A204.1 (cell line): ENCODE measurements around the gene BABAM2.
"Not testable (repeated sequence)": the region's sequence is repeated elsewhere in the genome, so short reads cannot be mapped to it uniquely, and the experiment has no call there.

ENCODE experiments used
- FAIRE-seq: peaks from 2 replicates; lab custom pipeline; 2012; peaks lifted over from hg19 to GRCh38; lab: Jason Lieb, UNC

The BABAM2 gene

GRCh38 chr2:28083476-28083875 lies 192.9 kb downstream of the BABAM2 start:
- no peak for FAIRE-seq

GRCh38 chr2:28084564-28084963 lies 194.0 kb downstream of the BABAM2 start:
- FAIRE-seq = no peak

GRCh38 chr2:28085201-28085600 lies 194.7 kb downstream of the BABAM2 start:
- FAIRE-seq = no peak

- FAIRE-seq = no peak
Measured at GRCh38 chr2:28086611-28087010, 196.1 kb downstream of the BABAM2 start.

- no peak for FAIRE-seq
Measured at GRCh38 chr2:28088970-28089369, 198.4 kb downstream of the BABAM2 start.

- no peak for FAIRE-seq
Measured at GRCh38 chr2:28089486-28089885, 199.0 kb downstream of the BABAM2 start.

- FAIRE-seq = no peak
Measured at GRCh38 chr2:28093308-28093707, 202.8 kb downstream of the BABAM2 start.

GRCh38 chr2:28093768-28094167 lies 203.2 kb downstream of the BABAM2 start:
- no peak for FAIRE-seq

- no peak for FAIRE-seq
Measured at GRCh38 chr2:28094739-28095138, 204.2 kb downstream of the BABAM2 start.

GRCh38 chr2:28095622-28096021 lies 205.1 kb downstream of the BABAM2 start:
- FAIRE-seq = no peak

GRCh38 chr2:28096421-28096820 lies 205.9 kb downstream of the BABAM2 start:
- FAIRE-seq = no peak

- no peak for FAIRE-seq
Measured at GRCh38 chr2:28098501-28099225, 208.1 kb downstream of the BABAM2 start.

- FAIRE-seq = no peak
Measured at GRCh38 chr2:28101123-28101522, 210.6 kb downstream of the BABAM2 start.

GRCh38 chr2:28101892-28102291 lies 211.4 kb downstream of the BABAM2 start:
- FAIRE-seq = no peak

GRCh38 chr2:28102455-28102874 lies 211.9 kb downstream of the BABAM2 start:
- FAIRE-seq = no peak

GRCh38 chr2:28103611-28104010 lies 213.1 kb downstream of the BABAM2 start:
- no peak for FAIRE-seq

GRCh38 chr2:28108143-28108542 lies 217.6 kb downstream of the BABAM2 start:
- FAIRE-seq = no peak

- FAIRE-seq = not testable (repeated sequence)
Measured at GRCh38 chr2:28113771-28114170, 223.2 kb downstream of the BABAM2 start.

- FAIRE-seq = no peak
Measured at GRCh38 chr2:28117104-28117596, 226.6 kb downstream of the BABAM2 start.

- FAIRE-seq = no peak
Measured at GRCh38 chr2:28119631-28120030, 229.1 kb downstream of the BABAM2 start.

GRCh38 chr2:28128281-28128950 lies 237.9 kb downstream of the BABAM2 start:
- FAIRE-seq = no peak

- no peak for FAIRE-seq
Measured at GRCh38 chr2:28129955-28130695, 239.6 kb downstream of the BABAM2 start.

- no peak for FAIRE-seq
Measured at GRCh38 chr2:28133778-28134177, 243.2 kb downstream of the BABAM2 start.
